Stimulated activated CD8-positive, alpha-beta memory T cell treated with anti-CD3 and anti-CD28 coated beads, Interleukin-15, amount 100 ng/mL, for 1 hour (primary cell): ENCODE data around the gene RNF6.
"Not testable (repeated sequence)": the region's sequence is repeated elsewhere in the genome, so short reads cannot be mapped to it uniquely, and the experiment has no call there.

Source experiments
- DNase-seq: peaks from one replicate; pipeline ENCODE4 v3.0.0-alpha.2; 2020; ENCODE audit warnings: low read depth

RNF6 gene

GRCh38 chr13:26221721-26222519 lies at the start of gene RNF6:
Gene RNF6, minus strand, starts transcription at chr13:26222314. Its CDS starts 2,665 bp downstream, at chr13:26219649.
- DNase-seq, result peak; percentile 74

DNA sequence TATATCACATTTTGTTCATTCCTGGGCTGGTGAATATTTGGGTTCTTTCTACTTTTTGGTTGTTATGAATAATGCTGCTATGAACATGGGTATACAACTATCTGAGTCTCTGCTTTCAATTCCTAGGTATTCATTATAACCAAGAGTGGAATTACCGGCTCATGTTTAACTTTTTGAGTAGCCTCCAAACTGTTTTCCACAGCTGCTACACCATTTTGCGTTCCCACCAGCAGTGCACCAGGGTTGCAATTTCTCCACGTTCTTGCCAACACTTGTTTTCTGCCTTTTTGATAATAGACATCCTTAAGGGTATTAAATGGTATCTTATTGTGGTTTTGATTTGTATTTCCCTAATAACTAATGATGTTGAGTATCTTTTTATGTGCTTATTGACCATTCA lies 48.6 kb upstream of the RNF6 start:
- DNase-seq, result no peak

DNA sequence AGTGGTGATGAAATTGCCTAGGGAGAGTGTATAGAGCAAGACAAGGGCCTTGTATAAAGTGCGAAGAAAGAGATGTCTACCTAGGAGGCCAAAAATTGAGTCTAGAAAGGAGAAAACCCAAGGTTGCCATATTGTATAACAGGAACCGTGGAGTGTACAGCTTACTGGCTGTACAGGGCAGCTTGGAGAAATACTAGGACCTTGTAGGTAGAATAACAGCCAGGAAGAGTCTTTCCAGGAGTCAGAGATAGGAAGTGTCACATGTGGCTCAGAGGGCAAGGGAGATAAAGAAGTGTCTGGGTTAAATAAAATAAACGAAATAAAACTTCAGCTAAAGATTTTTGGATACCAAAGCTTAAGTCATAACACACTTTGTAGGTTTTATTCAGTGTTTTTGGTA lies 44.2 kb upstream of the RNF6 start:
- DNase-seq, result no peak

- no peak for DNase-seq
These were observed 40.0 kb upstream of the RNF6 start for GRCh38 chr13:26262156-26262555.

DNA sequence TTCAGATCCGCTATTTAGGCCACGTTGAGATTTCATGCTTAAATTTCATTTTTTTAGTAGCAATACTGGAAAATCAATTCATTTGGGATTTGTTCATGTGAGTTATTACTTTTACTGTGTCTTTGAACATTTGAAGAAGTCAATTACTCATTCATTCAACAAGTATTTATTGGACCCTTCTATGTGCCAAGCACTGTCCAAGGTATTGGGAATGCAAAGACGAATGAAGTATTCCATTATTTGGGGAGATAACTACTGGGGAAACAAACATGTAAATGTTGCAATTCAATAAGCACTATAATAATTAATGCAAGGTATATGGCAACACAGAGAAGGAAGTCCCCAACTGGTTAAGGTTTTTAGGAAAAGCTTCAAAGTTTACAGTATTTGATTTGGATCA lies 37.5 kb upstream of the RNF6 start:
- no peak for DNase-seq

GRCh38 chr13:26257049-26257448 lies 34.9 kb upstream of the RNF6 start:
- no peak for DNase-seq

DNA sequence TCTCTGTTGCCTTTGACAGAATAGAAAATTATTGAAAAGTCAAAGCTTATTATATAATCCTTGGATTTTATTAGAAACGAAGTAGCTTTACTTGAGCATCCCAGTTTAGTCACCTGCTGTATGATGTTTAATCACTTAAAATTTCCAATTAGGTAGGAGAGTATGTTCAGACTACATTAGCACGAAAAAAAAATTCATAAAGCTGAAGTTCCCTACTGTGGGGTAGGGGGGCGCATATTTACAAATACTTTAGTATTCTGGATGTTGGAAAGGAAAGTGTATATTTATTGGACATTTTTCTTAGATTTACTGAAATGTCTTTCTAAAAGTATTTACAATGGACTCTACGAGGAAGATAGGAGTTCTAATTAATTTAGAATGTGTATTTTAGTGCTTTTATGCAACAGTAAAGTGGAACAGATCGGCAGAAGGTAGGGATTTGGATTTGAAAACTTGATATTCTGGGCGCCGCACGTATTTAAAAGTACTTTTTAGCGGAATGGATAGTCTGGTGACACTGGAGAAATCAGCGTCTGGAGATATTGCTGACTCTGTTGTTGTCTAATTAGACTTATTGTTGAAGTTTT lies 33.7 kb upstream of the RNF6 start:
- DNase-seq, result no peak

DNA sequence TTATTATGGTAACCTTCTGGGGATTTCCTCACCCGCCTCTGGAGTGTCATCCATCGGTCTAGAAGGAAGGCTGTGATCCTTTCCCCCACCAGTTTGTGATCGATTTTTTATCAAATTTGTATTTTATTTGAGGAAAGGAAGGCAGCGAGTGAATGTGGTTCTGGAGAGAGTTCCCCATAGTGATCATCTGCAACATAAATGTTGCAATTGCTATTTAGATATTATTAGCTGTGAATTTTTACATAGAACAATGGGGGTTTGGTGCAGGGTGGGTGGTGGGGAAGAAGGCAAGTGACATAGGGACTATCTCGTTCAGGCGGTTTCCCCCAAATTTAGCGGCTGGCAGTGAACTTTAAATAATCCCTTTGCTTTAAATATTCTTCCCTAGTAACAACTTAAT lies 33.0 kb upstream of the RNF6 start:
- DNase-seq, result no peak

DNA sequence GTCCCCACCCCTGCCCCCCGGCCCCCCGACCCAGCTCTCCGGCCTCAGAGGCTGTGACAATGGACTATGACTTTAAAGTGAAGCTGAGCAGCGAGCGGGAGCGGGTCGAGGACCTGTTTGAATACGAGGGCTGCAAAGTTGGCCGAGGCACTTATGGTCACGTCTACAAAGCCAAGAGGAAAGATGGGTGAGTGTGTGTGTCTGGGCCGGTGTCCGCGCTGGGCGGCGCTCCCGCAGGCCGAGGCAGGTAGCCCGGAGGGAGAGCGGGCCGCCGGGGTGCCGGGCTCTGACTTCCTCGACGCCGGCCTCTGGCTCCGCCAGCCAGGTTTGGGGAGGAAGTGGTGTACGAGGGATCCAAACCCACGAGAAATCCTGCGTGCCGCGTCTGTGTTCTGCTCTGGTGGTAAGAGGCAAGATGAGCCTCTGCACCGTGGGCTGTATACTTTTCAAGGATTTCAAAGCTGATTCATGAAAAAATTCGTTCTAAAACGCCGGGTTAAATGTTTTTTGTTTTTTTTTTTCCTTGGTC lies 32.5 kb upstream of the RNF6 start:
- DNase-seq, result peak; percentile 18

DNA sequence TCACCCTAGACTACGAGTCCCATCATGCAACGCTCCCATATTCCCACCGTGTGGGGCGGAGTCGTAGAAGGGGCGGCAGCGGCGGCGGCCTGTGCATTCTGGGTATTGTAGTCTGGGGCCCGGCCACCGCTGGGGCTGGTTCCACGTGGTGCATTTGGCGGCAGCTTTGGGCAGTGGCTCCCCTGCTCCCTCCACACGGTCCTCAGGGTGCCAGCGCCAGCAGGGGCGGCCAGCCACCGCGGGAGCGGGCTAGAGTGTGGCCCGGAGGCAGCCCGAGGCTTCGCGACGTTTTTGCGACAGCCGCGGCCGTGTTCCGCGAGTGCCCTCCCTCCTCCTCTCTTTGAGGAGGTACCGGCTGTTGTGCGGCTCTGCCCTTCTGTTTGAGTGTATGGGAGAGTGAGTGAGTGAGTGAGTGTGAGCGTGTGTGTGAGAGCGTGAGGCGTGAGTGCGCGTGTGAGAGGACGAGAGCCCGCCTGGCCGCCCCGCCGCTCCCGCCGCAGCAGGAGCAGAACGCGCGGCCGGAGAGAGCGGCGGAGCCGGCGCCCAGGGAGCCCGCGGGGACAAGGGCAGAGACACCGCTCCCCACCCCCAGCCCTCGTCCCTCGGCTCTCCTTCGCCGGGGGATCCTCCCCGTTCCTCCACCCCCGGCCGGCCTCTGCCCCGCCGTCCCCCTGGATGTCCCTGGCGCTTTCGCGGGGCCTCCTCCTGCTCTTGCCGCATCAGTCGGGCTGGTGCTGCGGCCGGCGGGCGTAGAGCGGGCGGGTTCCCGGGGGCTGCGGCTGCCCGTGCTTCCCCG lies 31.9 kb upstream of the RNF6 start, which contains the start of gene CDK8:
Gene CDK8, plus strand, starts transcription at position 343 of the 796 bp plus-strand sequence. CDS start 513 bp downstream, outside the sequence.
- DNase-seq, result peak; percentile 73

- no peak for DNase-seq
These were observed 31.2 kb upstream of the RNF6 start for GRCh38 chr13:26253262-26253786.

GRCh38 chr13:26252006-26252405 lies 29.9 kb upstream of the RNF6 start:
- DNase-seq, result not testable (repeated sequence)

DNA sequence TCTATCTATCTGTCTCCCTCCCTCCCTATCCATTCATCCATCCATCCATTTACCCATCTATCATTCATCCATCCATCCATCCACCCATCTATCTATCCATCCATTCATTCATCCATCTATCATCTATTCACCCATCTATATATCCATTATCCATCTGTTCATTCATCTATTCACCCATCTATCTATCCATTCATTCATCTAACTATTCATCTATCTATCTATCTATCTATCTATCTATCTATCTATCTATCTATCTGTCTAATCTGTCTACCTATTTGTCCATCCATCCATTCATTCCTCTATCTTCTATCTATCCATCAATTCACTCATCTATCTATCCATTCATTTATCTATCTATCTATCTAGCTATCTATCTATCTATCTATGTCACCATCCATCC lies 27.4 kb upstream of the RNF6 start:
- no peak for DNase-seq

DNA sequence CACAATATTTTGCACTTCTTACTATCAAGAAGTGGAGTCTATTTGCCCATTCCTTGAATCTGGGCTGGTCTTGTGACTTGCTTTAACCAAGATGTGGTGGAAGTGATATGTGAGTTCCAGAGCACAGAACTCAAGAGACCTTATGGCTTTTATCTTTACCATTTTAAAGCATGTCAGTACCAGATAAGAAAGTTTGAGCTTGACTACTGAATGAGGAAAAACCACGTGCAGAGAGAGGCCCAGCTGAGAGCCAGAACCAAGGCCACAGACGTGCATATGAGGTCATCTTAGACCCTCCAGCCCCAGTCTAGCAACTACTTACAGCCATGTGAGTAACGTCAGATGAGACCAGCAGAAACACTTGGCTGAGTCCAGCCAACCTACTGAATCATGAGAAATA lies 25.5 kb upstream of the RNF6 start:
- DNase-seq, result no peak

- no peak for DNase-seq
These were observed 24.9 kb upstream of the RNF6 start for GRCh38 chr13:26247011-26247410.

DNA sequence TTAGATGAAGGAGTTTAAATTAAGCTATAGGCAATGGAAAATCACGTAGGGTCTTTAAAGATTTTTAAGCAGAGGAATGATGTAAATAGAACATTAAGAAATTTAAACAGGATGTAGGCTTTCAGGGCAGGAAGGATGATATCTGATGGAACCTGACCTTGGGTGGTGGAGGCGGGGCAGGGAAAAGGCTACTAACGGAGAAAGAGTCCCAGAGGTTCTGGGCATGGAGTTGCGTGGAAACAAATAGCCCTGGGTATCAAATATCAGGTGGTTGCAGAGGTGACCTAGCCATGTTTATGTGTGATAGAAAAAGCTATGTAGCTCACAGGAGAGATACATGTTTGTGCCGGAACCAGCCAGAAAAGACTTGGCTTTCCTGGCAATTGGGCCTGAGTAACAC lies 24.0 kb upstream of the RNF6 start:
- no peak for DNase-seq

GRCh38 chr13:26236296-26236695 lies 14.2 kb upstream of the RNF6 start:
- no peak for DNase-seq

DNA sequence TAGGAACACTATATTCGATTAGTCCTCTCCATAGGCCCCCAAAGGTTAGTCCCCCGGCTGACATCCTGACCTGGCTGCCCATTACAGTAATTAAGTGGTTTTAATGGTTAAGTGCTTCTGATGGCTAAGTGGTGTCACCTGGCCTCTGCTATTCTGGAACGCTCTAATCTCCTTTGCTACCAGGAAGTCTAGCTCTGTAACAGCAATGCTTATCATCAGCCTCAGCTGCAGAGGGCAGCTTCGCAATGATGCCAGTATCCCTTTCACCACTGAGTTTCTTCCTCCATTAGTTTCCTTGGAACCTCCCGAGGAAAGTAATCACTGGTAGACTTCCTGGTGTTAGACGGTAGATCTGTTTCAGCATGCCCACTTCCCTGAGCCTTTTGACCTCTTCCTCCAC lies 8.6 kb upstream of the RNF6 start:
- DNase-seq, result no peak

DNA sequence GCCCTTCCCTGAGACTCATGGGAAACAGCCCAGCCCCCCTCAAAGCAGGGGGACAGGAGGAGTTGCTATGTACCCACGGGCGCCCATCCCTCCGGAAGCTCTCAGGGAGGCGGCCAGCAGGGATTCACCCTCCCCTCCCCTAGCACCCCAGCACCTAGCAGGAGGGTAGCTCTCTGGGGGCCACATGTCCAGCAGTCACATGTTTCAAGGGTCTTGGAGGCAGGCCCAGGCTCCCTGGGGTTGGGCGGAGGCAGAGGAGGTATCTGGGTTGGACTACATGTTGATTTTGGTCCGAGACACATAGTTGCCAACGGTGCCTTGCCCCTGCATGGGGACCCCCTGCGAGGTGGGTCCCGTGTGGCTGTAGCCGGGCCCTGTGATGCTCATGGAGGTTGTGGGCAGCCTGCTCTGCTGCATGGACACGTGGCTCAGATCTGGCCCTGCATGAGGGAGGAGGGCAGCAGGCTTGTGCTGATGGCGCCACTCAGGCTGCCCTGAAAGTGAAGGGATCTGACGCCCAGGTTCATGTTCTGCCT lies 7.0 kb upstream of the RNF6 start:
- no peak for DNase-seq

- DNase-seq, result no peak
These were observed 6.0 kb upstream of the RNF6 start for GRCh38 chr13:26228096-26228495.

DNA sequence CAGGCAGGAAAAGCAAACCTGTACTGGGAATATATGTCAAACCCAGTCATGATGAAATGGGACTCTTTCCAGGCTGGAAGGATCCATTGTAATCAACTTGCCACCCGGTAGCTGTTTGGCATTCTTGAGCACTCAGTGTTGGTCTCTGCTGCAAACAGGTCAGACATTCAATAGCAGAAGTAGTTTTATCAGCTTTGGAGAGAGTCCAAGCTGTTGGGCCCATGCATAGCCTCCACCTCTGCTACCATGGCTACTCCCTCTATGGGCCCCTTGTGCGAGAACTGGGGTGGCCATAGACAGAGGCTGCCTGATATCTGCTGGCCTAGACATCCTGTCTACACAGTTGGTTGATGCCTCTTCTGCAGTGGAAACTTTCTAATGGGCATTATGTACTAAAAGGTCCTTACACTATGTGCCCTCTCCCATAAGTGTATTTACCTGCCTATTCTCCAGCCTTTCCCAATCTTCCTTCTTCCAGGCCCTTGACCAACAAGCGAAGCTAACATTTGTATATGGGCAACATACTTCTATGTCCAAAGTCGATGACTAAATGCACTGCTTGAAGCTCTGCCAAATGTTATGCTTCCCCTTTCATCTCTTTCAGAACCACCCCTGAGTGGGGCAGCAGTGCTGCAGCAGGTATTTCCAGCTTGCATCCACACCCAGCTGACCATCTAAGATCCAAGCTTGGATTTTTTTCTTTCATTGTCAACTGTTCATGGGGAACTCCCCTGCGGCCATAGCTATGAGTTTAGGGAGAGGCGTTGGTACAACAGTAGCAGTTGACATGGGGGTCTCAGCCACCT lies 5.3 kb upstream of the RNF6 start:
- no peak for DNase-seq
